Measurements from ENCODE around the gene EMILIN3. TPM values are rescaled to one million over a fixed set of nuclear protein-coding genes. Genes with fewer than 3 reads are reported as not detected.

Gene EMILIN3
- total RNA-seq, 4 donors from 2014 or later = 0.20 to 0.33 (median 0.20) TPM; not detected in 1

DNA sequence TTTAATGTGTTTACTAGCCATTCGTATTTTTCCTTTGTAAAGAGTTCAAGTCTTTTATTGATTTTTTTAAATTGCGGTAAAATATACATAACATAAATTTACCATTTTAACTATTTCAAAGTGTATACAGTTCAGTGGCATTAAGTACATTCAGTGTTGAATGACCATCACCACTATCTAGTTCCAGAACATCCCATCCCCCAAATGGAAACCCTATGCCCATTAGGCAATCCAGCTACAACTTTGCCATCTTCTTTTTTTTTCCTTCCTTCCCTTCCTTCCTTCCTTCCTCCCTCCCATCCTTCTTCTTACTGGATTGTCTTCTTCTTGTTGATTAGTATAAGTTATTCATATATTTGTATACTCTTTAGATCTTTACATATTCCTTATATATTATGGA is 17.4 kb downstream of the EMILIN3 start:
- Histone ChIP-seq H3K4me1 (peaks cover 15 to 21% of the 10 kb centered on the region in 2 donors), H3K27ac (no peak overlapping the region), H3K27me3 (no peaks in the 10 kb centered on the region), H3K9me3 (no peaks in the 10 kb centered on the region), H3K4me3 (no peak overlapping the region), H3K36me3 (no peaks in the 10 kb centered on the region)
- intact Hi-C loops (cut with DNase I; ENCODE audit: low total_unique reads) (no loop called here), in situ Hi-C loops (cut with MboI; ENCODE audit: low sequenced_read_pairs in 4 of 4) (loop anchor here in 3 of 4 donors (10.0 to 25.0 kb wide), 2 partner anchors 346 to 362 kb away; no protein-coding TSS in a partner anchor)
- ATAC-seq (peak; percentile 72 to 83), DNase-seq (no peak)
- TF ChIP-seq, protein P1, sequence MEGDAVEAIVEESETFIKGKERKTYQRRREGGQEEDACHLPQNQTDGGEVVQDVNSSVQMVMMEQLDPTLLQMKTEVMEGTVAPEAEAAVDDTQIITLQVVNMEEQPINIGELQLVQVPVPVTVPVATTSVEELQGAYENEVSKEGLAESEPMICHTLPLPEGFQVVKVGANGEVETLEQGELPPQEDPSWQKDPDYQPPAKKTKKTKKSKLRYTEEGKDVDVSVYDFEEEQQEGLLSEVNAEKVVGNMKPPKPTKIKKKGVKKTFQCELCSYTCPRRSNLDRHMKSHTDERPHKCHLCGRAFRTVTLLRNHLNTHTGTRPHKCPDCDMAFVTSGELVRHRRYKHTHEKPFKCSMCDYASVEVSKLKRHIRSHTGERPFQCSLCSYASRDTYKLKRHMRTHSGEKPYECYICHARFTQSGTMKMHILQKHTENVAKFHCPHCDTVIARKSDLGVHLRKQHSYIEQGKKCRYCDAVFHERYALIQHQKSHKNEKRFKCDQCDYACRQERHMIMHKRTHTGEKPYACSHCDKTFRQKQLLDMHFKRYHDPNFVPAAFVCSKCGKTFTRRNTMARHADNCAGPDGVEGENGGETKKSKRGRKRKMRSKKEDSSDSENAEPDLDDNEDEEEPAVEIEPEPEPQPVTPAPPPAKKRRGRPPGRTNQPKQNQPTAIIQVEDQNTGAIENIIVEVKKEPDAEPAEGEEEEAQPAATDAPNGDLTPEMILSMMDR (IDR thresholded peaks at IDR 0.05 in 4 of 5, conservative IDR thresholded peaks at IDR 0.05 in 1 of 5) = no peak
- no peak for TF ChIP-seq POLR2A (IDR thresholded peaks at IDR 0.05)

DNA sequence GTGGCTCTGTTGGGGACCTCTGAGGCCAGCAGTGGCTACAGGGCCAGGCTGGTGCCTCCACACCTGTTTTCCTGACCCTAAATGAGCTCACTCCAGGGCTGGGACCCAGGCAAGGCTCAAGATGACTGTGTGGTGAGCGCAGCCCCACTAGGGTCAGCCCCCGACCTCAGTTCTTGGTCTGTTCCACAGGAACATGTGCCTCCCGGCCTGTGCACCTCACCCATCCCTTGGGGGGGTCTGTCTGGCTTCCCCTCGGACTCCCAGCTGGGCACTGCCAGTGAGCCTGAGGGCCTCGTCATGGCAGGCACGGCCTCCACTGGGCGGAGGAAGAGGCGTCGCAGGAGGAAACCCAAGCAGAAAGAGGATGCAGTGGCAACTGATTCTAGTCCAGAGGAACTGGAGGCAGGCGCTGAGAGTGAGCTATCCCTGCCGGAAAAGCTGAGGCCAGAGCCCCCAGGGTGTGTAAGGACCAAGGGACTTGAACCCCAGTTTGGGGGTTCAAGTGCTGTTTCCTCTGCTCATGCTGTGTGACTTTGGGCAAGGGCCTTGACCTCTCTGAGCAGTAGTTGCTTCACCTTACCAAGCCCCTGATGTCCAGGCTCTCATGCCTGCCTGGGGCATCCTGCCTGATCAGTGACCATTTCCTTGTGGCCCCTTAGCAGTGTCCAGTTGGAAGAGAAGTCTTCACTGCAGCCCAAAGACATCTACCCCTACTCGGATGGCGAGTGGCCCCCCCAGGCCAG is 18.0 kb downstream of the EMILIN3 start:
- TF ChIP-seq, protein P1 (IDR thresholded peaks at IDR 0.05 in 4 of 5, conservative IDR thresholded peaks at IDR 0.05 in 1 of 5) = no peak
- no peak for TF ChIP-seq POLR2A (IDR thresholded peaks at IDR 0.05)
- DNase-seq = peak in 1 of 2 donors; percentile 54
- Histone ChIP-seq H3K27me3 (no peaks in the 10 kb centered on the region), H3K9me3 (no peaks in the 10 kb centered on the region), H3K4me3 (no peak overlapping the region), H3K4me1 (peaks cover 15 to 21% of the 10 kb centered on the region in 2 donors), H3K36me3 (no peaks in the 10 kb centered on the region), H3K27ac (peak overlapping the region in 1 of 4 donors; percentile 41)
- ATAC-seq = peak; percentile 10 to 42
- in situ Hi-C loops (cut with MboI; ENCODE audit: low sequenced_read_pairs in 4 of 4) = loop anchor here in 3 of 4 donors (10.0 to 25.0 kb wide), 2 partner anchors 346 to 361 kb away; no protein-coding TSS in a partner anchor
- intact Hi-C loops (cut with DNase I; ENCODE audit: low total_unique reads) = no loop called here

DNA sequence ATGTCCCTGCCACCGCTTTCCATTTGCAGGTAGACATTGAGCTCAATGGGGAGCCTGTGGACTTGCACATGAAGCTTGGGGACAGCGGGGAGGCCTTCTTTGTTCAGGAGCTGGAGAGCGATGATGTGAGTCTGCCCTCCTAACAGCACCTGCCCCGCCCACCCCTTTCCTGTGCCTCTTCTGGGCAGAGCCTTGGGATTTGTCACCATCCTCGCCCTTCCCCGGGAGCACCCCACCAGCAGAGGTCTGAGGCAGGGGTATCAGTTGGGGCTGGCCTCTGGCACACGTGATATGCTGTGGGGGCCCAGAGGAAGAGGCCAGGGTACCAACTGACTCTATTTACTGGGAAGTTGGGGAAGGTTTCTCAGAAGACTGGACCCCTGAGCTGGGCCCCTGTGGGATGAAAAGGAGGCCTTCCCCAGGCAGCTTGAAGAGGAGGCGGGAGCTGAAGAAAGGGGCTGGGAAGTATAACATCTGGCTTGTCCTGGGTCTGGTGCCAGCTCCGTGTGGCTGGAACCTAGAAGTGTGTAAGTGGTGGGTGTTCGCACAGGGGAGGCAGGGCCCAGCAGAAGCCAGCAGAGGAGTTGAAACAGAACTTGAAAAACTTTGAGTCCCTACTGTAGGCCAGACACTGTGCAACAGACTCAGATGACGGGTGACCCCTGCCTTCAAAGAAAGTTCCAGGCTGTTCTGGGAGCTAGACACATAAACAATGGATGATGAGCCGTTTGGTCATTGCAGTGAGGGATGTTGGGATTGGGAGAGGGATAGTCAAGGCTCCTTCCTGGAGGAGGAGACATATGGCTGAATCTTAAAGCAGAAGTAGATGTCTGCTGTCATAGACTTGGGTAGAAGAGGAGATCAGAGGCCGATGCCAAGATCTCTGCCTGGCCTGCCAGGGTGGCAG is 18.8 kb downstream of the EMILIN3 start:
- intact Hi-C loops (cut with DNase I; ENCODE audit: low total_unique reads) = no loop called here
- no peaks in the 10 kb centered on the region for H3K27me3 ChIP-seq
- no peak overlapping the region for H3K27ac ChIP-seq
- no peaks in the 10 kb centered on the region for H3K36me3 ChIP-seq
- no peak overlapping the region for H3K4me3 ChIP-seq
- in situ Hi-C loops (cut with MboI; ENCODE audit: low sequenced_read_pairs in 4 of 4) = loop anchor here in 3 of 4 donors (10.0 to 25.0 kb wide), 2 partner anchors 347 to 360 kb away; no protein-coding TSS in a partner anchor
- ATAC-seq (no peak), DNase-seq (no peak)
- no peaks in the 10 kb centered on the region for H3K9me3 ChIP-seq
- peaks cover 15 to 21% of the 10 kb centered on the region in 2 donors for H3K4me1 ChIP-seq
- TF ChIP-seq, protein P1 (IDR thresholded peaks at IDR 0.05 in 4 of 5, conservative IDR thresholded peaks at IDR 0.05 in 1 of 5) = no peak
- TF ChIP-seq POLR2A (IDR thresholded peaks at IDR 0.05) = no peak

DNA sequence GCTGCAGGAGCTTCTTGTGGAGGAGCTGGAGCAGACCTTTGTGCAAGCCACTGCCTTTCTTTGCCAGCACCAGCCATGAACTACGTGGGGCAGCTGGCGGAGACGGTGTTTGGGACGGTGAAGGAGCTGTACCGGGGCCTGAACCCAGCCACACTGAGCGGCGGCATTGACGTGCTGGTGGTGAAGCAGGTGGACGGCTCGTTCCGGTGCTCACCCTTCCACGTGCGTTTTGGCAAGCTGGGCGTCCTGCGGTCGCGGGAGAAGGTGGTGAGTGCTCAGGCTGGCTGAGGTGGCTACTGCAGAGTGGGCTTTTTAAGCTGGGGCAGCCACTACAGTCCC is 20.9 kb downstream of the EMILIN3 start:
- Histone ChIP-seq H3K9me3 (no peaks in the 10 kb centered on the region), H3K4me3 (no peak overlapping the region), H3K27ac (no peak overlapping the region), H3K36me3 (no peaks in the 10 kb centered on the region), H3K27me3 (no peaks in the 10 kb centered on the region), H3K4me1 (peaks cover 15 to 25% of the 10 kb centered on the region in 2 donors)
- no peak for DNase-seq
- no peak for ATAC-seq
- TF ChIP-seq, protein P1 (IDR thresholded peaks at IDR 0.05 in 4 of 5, conservative IDR thresholded peaks at IDR 0.05 in 1 of 5) = no peak
- no peak for TF ChIP-seq POLR2A (IDR thresholded peaks at IDR 0.05)
- intact Hi-C loops (cut with DNase I; ENCODE audit: low total_unique reads) = no loop called here
- in situ Hi-C loops (cut with MboI; ENCODE audit: low sequenced_read_pairs in 4 of 4) = loop anchor here in 3 of 4 donors (10.0 to 25.0 kb wide), 2 partner anchors 349 to 358 kb away; no protein-coding TSS in a partner anchor
